ENCODE measurements around the gene SLC44A1. TPM values are rescaled to one million over a fixed set of nuclear protein-coding genes. Genes with fewer than 3 reads are reported as not detected.

The SLC44A1 gene
- total RNA-seq, 1 experiment from 2014 or later = 55.4 TPM

DNA sequence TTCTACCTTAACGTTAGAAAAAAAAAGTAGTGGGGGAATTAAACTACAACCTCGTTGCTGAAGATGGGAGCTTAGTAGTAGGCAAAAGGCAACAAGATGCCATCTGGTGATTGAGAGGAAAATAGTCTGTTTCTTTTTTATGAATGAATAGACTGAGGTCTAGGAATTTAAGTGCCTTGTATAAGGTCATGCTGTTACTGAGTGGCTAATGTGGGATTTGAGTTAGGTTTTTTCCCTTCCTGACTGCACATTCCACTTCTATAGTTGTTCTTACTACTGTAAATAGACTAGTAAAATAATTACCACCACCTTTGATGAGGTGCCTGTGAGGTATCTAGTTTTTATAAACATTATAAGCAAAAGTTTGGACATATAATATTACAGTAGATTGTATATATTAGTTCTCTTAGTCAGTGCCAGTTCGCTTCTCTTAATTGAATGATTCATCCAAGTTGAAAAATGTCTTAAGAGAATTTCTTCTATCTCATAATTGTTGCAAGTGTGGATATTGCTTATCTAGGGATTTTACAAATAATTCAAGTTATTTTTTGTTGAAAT is 222.5 kb downstream of the SLC44A1 start:
- DNase-seq (ENCODE audit: low read depth) = peak; percentile 44

DNA sequence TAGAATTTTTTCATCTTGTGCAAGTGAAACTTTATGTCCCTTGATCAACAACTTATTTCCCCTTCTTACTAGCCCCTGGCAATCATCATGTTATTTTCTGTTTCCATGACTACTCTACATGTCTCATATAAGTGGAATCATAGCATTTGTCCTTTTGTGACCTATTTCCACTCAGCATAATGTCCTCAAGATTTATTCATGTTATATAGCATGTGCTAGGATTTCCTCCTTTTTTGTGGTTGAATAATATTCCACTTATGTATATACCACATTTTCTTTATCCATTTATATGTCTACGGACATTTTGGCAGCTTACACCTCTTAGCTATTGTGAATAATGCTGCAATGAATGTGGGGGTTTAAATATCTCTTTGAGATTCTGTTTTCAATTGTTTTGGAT is 224.4 kb downstream of the SLC44A1 start:
- no peak for DNase-seq (ENCODE audit: low read depth)

DNA sequence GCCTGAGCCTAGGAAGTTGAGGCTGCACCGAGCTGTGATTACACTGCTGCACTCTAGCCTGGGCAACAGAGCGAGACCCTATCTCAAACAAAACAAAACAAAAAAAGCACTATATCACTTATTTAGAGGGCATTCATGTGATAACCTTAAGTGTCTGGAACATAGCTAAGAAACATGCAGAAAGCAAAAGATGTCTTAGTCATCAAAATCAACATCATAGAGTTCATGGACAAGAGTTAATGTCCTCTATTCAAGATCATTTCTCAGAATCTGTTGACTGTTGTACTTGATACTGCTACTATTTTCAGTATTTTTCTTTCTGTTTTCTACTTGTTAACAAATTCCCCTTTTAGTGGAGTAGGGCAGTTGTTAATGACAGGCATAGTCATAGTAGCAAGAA is 228.8 kb downstream of the SLC44A1 start:
- DNase-seq (ENCODE audit: low read depth) = no peak

DNA sequence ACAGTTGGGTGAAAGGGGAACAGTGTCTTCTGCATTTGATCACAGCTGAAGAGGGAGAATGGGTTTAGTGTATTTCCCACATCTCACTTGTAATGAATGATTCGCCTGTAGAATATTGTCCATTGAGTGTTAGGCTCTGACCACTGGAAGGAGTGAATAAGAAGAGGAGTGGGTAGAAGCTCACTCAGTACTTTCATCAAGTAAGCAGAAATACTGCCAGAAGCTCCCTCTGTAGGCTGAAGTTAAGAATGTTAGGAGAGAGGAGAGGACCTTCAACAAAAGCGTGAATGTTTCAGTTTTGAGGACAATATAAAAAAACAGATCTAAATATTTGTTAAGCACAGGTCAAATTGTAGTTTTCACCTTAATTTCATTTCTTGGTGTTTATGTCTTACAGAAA is 230.9 kb downstream of the SLC44A1 start:
- peak; percentile 41 for DNase-seq (ENCODE audit: low read depth)

DNA sequence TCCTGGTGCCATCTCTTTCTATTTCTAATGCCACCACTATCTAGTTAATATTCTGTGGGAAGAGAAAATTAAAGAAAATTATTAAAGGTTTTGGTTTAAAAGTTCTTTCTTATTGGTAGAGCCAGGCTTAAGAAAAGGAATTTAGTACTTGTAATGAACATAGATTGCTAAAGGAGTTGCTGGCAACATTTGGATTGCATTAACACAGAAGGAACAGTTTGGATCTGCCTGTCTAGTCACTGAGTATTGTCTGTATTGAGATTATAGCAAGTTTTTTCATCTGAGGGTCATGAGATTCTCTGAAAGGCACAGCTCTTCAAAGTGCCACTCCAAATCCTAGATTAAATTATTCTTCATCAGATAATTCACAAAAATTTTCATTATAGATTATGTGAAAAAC is 235.4 kb downstream of the SLC44A1 start:
- no peak for DNase-seq (ENCODE audit: low read depth)

DNA sequence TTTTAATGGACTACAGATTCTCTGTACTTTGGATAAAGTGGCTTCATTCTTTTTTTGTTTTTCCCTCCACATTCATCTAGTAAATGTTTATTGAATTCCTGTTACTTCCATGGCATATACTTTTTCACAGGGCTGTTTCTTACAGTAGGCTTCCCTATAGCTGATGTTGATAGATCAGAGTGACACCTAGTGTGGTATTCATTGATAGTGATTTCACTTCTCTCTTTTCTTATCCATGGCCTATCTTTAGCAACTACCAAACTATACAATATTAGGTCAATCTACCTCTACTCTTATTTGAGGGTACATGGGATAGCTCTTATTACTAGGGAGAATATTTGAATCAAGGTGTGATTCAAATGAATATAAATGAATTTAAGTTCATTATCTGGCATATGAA is 239.2 kb downstream of the SLC44A1 start:
- DNase-seq (ENCODE audit: low read depth) = no peak

DNA sequence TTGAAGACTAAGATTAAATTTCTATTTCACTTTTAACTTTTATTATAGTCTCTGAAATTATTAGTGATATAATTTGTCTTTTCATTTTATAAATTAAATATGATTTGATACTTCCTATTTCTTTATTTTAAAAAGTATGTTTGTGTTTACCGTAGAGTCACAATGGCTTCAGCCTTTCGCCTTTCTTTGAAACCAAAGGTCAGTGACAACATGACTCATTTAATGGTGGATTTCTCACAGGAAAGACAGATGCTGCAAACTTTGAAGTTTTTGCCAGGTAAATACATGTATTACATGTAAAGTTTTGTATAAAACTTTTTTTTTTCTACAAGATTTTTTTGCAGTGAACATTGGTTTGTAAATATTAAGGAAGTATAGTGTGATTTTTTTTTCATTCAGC is 239.8 kb downstream of the SLC44A1 start:
- DNase-seq (ENCODE audit: low read depth) = peak; percentile 2

DNA sequence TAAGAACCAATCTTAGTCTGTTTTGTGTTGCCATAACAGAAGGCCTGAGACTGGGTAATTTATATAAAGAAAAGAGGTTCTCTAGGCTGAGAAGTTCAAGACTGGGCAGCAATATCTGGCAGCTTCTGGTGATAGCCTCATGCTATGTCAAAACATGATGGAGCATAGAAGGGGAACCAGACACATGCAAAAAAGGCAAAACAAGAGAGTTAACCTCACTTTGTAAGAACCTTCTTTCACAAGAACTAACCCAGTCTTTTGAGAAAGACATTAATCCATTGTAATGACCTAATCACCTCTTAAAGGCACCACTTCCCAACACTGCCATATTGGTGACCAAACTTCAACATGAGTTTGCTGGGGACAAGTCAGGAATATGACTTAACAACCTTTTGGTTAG is 240.7 kb downstream of the SLC44A1 start:
- DNase-seq (ENCODE audit: low read depth) = no peak

Other genes with a start within 250 kb of the SLC44A1 start
- gene FSD1L, start 203.4 kb downstream of the SLC44A1 start, total RNA-seq (2014; rRNA removed; shearing (Covaris generic)) = 1.1 and 2.3 TPM in 2 replicates

Measured in M059J (cell line).